ENCODE data around the gene FBXO3.

- TF ChIP-seq REST (IDR thresholded peaks at IDR 0.05; ENCODE audit: insufficient read depth in 1 of 2, low read depth in 2 of 2, low read length in 2 of 2) (no peak), SIN3A (IDR thresholded peaks at IDR 0.05; ENCODE audit: borderline replicate concordance, insufficient read depth, low read length) (no peak), POLR2AphosphoS5 (IDR thresholded peaks at IDR 0.05; ENCODE audit: low read depth, low read length) (no peak), TAF1 (IDR thresholded peaks at IDR 0.05; ENCODE audit: borderline replicate concordance, insufficient read depth, low read length) (no peak), FOXP2 (optimal IDR thresholded peaks at IDR 0.05; ENCODE audit: borderline replicate concordance, extremely low read depth, extremely low read length, insufficient read depth) (no peak)
These were observed 3.6 kb upstream of the FBXO3 start for GRCh38 chr11:33777906-33778305.
